ENCODE measurements around the gene EIF4B.

GRCh38 chr12:53050426-53051057 lies 44.3 kb downstream of the EIF4B start:
- TF ChIP-seq POLR2A (IDR thresholded peaks at IDR 0.05; ENCODE audit: low read depth) (no peak), CTCF (IDR thresholded peaks at IDR 0.05) (no peak), POLR2AphosphoS5 (IDR thresholded peaks at IDR 0.05) (no peak)

Measured in esophagus muscularis mucosa (tissue), 3 donors.